Endodermal cell (in vitro differentiated cells): Measurements from ENCODE around the gene PSD. TPM values are rescaled to one million over a fixed set of nuclear protein-coding genes. Genes with fewer than 3 reads are reported as not detected.

ENCODE experiments used
- DNase-seq: peaks from one replicate; pipeline ENCODE4 v3.0.0-alpha.2; 2017
- H3K27ac ChIP-seq: 2 replicates; pipeline ENCODE4 v1.5.1; 2013; ENCODE audit warnings: mild to moderate bottlenecking, low read depth, low read length, moderate library complexity
- H3K27me3 ChIP-seq: 2 replicates; pipeline ENCODE4 v1.6.1; 2013; ENCODE audit warnings: mild to moderate bottlenecking, low read length, moderate library complexity; ENCODE audit not compliant: insufficient read depth, control insufficient read depth, poor library complexity, severe bottlenecking
- H3K36me3 ChIP-seq: 2 replicates; pipeline ENCODE4 v1.7.0; 2013; ENCODE audit warnings: mild to moderate bottlenecking, low read length, moderate library complexity; ENCODE audit not compliant: control insufficient read depth, insufficient read depth
- H3K4me1 ChIP-seq: one replicate; pipeline ENCODE4 v1.7.0; 2013; ENCODE audit warnings: low read length; ENCODE audit not compliant: control insufficient read depth, insufficient read depth
- H3K4me3 ChIP-seq: 2 replicates; pipeline ENCODE4 v1.5.1; 2013; ENCODE audit warnings: mild to moderate bottlenecking, low read length, moderate library complexity
- H3K9ac ChIP-seq: 2 replicates; pipeline ENCODE4 v1.6.1; 2013; ENCODE audit warnings: mild to moderate bottlenecking, low read length, moderate library complexity; ENCODE audit not compliant: poor library complexity, severe bottlenecking; ENCODE audit errors: extremely low read depth
- H3K9me3 ChIP-seq: 2 replicates; pipeline ENCODE4 v1.6.1; 2013; ENCODE audit warnings: mild to moderate bottlenecking, low read length, moderate library complexity; ENCODE audit not compliant: control insufficient read depth
- H3K27ac Mint-ChIP-seq: 2 replicates; pipeline ENCODE4 v1.8.0; 2020; ENCODE audit warnings: mixed read lengths
- H3K27me3 Mint-ChIP-seq: 2 replicates; pipeline ENCODE4 v1.8.0; 2021; ENCODE audit warnings: mild to moderate bottlenecking, mixed read lengths; ENCODE audit not compliant: insufficient read depth
- H3K36me3 Mint-ChIP-seq: 2 replicates; pipeline ENCODE4 v1.8.0; 2020; ENCODE audit warnings: low read depth, mixed read lengths
- H3K4me1 Mint-ChIP-seq: 2 replicates; pipeline ENCODE4 v1.8.0; 2020; ENCODE audit warnings: mixed read lengths
- H3K4me3 Mint-ChIP-seq: 2 replicates; pipeline ENCODE4 v1.8.0; 2020; ENCODE audit warnings: mild to moderate bottlenecking, moderate library complexity, mixed read lengths
- H3K9me3 Mint-ChIP-seq: 2 replicates; pipeline ENCODE4 v1.8.0; 2020; ENCODE audit warnings: mild to moderate bottlenecking, mixed read lengths
- WGBS, 2 experiments: methylation state at CpG; one replicate each; pipeline versions ENCODE4 v1.1.5 to v1.1.7; 2013; ENCODE audit warnings: missing lambda C conversion rate in 2 of 2, mixed read lengths in 1 of 2; ENCODE audit not compliant: insufficient coverage in 1 of 2, insufficient read length in 1 of 2; 5-methylcytosine and 5-hydroxymethylcytosine counted together
- total RNA-seq, 2 donors: library from RNA; stranded (reverse); fragmentation: NEBNext Ultra II Directional in 1 of 2; extraction: Animal tissue kit (Norgen Biotek cat#: 25700) in 1 of 2; gene quantifications; 2 replicates in 1 of 2; 3 replicates in 1 of 2; pipeline ENCODE4 v1.2.1, GENCODE V29; 2021
- TF ChIP-seq, protein P1 (sequence below): fragments of 200-600 bp; sonication (generic); conservative IDR thresholded peaks from 2 replicates; pipeline ENCODE4 v1.5.0; 2021; ENCODE audit warnings: antibody characterized with exemption, mild to moderate bottlenecking

The PSD gene
- total RNA-seq, 2 donors from 2014 or later = 2.8 to 8.3 TPM

DNA sequence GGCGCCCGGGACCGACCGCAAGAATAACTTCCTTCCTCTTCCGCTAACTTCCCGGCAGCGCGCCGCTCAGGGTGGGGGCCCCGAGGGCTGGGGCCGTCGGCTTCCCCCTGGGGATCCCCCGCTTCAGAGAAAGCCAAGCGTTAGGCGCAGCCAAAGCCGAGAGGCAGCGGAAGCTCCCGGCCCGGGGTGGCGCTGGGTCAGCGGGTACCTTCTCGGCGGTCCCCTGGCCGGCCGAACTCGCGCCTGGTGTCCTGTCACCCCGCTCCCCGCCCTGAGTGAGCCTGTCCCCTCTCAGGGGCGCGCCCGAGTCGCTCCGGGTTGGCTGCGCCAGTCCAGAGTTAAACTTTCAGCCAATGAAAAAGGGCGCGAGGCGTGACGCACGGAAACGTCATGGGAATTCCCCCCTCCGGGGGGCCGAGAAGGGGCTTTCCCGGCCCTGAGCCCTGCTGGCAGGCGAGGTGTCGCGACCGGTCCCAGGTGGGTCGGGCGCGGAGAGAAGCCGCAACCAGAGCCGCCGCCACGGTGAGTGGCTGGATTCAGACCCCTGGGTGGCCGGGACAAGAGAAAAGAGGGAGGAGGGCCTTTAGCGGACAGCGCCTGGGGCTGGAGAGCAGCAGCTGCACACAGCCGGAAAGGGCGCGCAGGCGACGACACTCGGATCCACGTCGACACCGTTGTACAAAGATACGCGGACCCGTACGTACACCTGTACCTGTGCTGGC is 24.3 kb downstream of the PSD start:
- Mint-ChIP-seq H3K9me3 (no peaks in the 10 kb centered on the region), H3K4me3 (peak overlapping the region; percentile 70), H3K27me3 (peaks cover 24% of the 10 kb centered on the region), H3K36me3 (peaks cover 6% of the 10 kb centered on the region), H3K4me1 (peaks cover 24% of the 10 kb centered on the region), H3K27ac (peak overlapping the region; percentile 59)
- WGBS, 2 experiments = 0% methylated on average over 22 to 71 of the region's 71 CpGs
- Histone ChIP-seq H3K27ac (no peak overlapping the region), H3K4me1 (peaks cover 7% of the 10 kb centered on the region), H3K27me3 (peaks cover 11% of the 10 kb centered on the region), H3K4me3 (peak overlapping the region; percentile 89), H3K36me3 (peaks cover 6% of the 10 kb centered on the region), H3K9me3 (no peaks in the 10 kb centered on the region), H3K9ac (peak overlapping the region; percentile 49)
- TF ChIP-seq, protein P1, sequence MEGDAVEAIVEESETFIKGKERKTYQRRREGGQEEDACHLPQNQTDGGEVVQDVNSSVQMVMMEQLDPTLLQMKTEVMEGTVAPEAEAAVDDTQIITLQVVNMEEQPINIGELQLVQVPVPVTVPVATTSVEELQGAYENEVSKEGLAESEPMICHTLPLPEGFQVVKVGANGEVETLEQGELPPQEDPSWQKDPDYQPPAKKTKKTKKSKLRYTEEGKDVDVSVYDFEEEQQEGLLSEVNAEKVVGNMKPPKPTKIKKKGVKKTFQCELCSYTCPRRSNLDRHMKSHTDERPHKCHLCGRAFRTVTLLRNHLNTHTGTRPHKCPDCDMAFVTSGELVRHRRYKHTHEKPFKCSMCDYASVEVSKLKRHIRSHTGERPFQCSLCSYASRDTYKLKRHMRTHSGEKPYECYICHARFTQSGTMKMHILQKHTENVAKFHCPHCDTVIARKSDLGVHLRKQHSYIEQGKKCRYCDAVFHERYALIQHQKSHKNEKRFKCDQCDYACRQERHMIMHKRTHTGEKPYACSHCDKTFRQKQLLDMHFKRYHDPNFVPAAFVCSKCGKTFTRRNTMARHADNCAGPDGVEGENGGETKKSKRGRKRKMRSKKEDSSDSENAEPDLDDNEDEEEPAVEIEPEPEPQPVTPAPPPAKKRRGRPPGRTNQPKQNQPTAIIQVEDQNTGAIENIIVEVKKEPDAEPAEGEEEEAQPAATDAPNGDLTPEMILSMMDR = peak; percentile 99
- peak; percentile 96 for DNase-seq

DNA sequence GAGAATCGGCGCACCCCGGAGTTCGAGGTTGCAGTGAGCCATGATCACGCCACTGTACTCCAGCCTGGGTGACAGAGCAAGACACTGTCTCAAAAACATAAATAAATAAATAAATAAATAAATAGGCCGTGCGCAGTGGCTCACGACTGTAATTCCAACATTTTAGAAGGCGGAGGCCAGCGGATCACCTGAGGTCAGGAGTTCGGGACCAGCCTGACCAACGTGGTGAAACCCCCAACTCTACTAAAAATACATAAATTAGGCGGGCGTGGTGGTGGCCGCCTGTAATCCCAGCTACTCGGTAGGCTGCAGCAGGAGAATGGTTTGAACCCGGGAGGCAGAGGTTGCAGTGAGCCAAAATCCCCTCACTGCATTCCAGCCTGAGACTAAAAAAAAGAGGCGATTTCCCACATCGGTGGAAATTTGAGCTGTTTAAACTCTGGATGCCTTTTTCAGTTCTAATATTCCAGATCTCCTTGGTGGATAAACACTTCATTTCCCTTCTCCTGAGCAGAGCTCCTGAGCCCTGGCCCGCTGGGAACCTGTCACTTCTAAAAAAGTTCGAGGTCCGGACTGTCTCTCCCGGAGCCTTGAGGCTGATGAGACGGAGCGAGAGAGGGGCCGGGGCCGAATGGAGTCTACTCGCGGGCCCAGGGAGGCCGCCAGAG is 25.0 kb downstream of the PSD start:
- H3K9ac ChIP-seq = peak overlapping the region; percentile 49
- TF ChIP-seq, protein P1 = no peak
- H3K9me3 Mint-ChIP-seq = no peaks in the 10 kb centered on the region
- H3K27me3 ChIP-seq = peaks cover 11% of the 10 kb centered on the region
- peak overlapping the region; percentile 89 for H3K4me3 ChIP-seq
- no peak for DNase-seq
- H3K4me3 Mint-ChIP-seq = peak overlapping the region; percentile 70
- peaks cover 24% of the 10 kb centered on the region for H3K27me3 Mint-ChIP-seq
- H3K4me1 Mint-ChIP-seq = peaks cover 24% of the 10 kb centered on the region
- peaks cover 7% of the 10 kb centered on the region for H3K4me1 ChIP-seq
- H3K9me3 ChIP-seq = no peaks in the 10 kb centered on the region
- 40 to 49% methylated on average over 16 to 30 of the region's 30 CpGs for WGBS, 2 experiments
- H3K27ac ChIP-seq = no peak overlapping the region
- H3K36me3 Mint-ChIP-seq = peaks cover 6% of the 10 kb centered on the region
- H3K36me3 ChIP-seq = peaks cover 6% of the 10 kb centered on the region
- H3K27ac Mint-ChIP-seq = peak overlapping the region; percentile 49

DNA sequence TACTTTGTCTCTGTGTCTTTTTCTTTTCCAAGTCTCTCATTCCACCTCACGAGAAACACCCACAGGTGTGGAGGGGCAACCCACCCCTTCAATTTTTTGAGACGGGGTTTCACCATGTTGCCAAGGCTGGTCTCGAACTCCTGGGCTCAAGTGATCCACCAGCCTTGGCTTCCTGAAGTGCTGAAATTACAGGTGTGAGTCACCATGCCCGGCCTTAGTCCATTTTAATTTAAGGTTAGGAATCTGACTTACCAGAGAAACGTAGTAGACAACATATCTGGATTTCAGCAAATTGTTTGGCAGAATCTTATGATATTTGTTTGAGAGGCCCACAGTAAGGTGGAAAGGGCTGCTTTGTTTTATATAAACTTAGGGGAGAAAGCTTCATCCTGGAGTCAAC is 26.3 kb downstream of the PSD start:
- Mint-ChIP-seq H3K4me1 (peaks cover 24% of the 10 kb centered on the region), H3K27me3 (peaks cover 24% of the 10 kb centered on the region), H3K9me3 (no peaks in the 10 kb centered on the region), H3K36me3 (no peaks in the 10 kb centered on the region), H3K4me3 (no peak overlapping the region), H3K27ac (no peak overlapping the region)
- Histone ChIP-seq H3K4me1 (peaks cover 7% of the 10 kb centered on the region), H3K9me3 (no peaks in the 10 kb centered on the region), H3K9ac (no peak overlapping the region), H3K27ac (no peak overlapping the region), H3K36me3 (no peaks in the 10 kb centered on the region), H3K4me3 (no peak overlapping the region), H3K27me3 (peaks cover 11% of the 10 kb centered on the region)
- 90% methylated on average over 5 of the region's 5 CpGs for WGBS, 2 experiments
- DNase-seq = no peak
- TF ChIP-seq, protein P1 = no peak
